ENCODE measurements around the gene AHCY.
"Not testable (repeated sequence)": the region's sequence is repeated elsewhere in the genome, so short reads cannot be mapped to it uniquely, and the experiment has no call there.

Gene AHCY

DNA sequence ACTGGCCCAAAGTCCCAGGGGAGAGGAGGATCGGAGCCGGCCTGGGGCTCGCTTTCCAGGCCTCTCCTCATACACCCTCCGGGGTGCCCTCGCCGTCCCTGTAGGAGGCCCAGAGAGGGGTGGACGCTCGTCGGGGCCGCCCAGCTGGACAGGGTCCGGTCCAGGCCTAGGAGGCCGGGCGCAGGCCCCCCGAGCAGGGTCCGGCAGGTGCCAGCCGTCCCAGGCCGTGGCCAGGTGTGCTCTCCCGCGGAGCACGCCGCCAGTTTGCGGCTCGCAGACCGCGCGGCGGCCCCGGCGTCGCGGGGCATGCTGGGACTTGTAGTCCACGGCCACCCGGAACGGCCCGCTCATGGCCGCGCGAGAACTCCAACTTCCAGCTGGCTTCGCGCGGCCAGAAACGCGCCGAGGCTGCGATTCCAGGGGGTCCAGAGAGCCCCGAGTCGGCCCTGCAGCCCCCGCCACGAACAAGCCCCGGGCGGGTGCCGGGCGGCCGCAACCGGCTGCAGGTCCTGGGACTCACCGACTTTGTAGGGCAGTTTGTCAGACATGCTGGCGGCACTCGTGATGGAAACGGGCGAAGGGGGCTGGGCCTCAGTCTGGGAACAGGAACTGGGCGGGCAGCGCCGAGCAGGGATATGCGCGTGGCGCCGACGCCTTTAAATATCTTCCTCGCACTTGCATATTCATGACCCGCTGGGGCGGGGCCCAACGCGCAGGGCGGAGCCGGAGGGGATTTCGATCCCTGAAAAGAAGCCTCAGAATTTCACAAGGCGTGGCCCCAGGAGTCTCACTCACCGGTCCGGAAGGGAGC, at the start of gene AHCY:
AHCY (minus strand) TSS at position 633 of the 811 bp plus-strand sequence; CDS start at position 548, 85 bp downstream.
- peak; percentile 82 for DNase-seq (ENCODE audit: low read depth, low spot score)

DNA sequence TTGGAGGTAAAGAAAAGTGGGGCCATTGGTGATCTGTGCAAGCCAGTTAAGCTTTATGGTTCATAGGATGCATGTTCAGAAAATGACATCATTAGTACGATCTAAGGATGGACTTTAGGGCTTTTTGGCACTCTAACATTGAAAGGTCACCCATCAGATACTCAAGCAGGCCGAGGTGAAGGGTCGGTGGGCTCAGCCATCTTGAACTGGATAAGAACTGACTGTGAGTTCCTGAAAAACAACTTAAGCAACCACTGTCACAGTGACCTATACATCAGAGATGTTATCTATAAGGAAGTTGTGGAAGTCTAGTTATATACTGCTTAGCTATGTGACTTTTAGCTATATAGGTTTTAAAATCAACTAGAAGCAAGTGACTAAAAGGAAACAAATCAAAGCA, 46.9 kb upstream of the AHCY start:
- no peak for DNase-seq (ENCODE audit: low read depth, low spot score)

DNA sequence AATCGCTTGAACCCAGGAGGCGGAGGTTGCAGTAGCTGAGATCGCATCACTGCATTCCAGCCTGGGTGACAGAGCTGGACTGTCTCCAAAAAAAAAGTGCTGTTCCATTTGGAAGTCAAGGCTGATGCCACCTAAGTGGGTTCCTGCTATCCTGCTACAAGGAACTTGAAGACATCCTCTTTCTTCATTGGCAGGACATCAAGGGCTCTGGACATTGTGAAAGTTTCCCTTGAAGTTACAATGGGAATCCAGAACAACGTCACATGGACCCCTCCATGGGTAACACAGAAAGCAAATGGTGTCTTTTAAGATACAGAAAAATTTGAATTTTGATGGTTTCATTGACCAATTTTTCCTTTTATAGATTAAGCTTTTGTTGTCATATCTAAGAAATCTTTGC, 44.4 kb upstream of the AHCY start:
- no peak for DNase-seq (ENCODE audit: low read depth, low spot score)

DNA sequence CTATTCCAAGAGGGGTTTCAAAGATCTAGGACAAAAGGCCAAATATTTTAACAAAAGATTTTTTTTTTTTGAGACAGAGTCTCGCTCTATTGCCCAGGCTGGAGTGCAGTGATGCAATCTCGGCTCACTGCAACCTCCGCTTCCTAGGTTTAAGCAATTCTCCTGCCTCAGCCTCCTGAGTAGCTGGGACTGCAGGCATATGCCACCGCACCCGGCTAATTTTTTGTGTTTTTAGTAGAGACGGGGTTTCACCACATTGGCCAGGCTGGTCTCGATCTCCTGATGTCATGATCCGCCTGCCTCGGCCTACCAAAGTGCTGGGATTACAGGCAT, 43.3 kb upstream of the AHCY start:
- DNase-seq (ENCODE audit: low read depth, low spot score): not testable (repeated sequence)

DNA sequence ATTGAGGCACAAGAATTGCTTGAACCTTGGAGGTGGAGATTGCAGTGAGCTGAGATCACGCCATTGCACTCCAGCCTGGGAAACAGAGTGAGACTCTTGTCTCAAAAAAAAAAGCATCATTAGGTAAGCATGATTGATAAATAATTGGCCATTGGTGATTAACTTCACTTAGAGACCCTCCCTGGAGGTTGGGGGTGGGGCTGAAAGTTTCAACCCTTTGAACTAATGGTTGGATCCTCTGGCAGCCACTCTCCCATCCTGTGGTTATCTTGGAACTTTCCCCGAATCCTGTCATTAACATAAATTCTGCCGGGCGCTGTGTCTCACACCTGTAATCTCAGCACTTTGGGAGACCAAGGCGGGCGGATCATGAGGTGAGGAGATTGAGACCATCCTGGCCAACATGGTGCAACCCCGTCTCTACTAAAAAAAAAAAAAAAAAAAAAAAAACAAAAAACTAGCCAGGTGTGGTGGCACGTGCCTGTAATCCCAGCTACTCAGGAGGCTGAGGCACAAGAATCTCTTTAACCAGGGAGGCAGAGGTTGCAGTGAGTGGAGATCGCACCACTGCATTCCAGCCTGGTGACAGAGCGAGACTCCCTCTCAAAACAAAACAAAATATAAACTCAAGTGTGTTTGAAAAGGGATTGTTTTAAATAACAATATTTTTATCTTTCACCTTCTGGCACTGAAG, 42.8 kb upstream of the AHCY start:
- not testable (repeated sequence) for DNase-seq (ENCODE audit: low read depth, low spot score)

DNA sequence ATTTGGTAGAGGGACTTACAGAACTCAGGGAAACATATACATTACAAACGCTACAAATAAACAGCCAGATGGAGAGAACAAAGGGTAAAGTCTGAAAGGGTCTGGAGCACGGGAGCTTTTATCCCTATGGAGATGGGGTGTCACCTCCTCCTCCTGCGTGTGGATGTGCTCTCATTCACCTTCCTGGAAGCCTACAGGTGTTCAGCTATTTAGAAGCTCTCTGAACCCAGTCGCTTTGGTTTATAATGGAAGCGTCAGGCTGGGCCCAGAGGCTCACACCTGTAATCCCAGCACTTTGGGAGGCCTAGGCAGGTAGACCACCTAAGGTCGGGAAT, 42.2 kb upstream of the AHCY start:
- no peak for DNase-seq (ENCODE audit: low read depth, low spot score)

DNA sequence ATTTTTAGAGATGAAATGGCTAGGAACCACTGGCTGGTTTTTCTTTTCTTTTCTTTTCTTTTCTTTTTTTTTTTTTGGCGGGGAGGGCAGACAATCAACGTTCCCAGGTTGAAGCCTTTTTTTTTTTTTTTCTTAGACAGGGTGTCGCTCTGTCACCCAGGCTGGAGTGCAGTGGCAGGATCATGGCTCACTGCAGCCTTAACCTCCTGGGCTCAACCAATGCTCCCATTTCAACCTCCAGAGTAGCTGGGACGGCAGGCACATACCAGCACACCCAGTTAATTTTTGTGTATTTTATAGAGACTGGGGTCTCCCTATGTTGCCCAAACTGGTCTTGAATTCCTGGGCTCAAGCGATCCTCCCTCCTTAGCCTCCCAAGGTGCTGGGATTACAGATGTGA, 41.1 kb upstream of the AHCY start:
- DNase-seq (ENCODE audit: low read depth, low spot score): no peak

DNA sequence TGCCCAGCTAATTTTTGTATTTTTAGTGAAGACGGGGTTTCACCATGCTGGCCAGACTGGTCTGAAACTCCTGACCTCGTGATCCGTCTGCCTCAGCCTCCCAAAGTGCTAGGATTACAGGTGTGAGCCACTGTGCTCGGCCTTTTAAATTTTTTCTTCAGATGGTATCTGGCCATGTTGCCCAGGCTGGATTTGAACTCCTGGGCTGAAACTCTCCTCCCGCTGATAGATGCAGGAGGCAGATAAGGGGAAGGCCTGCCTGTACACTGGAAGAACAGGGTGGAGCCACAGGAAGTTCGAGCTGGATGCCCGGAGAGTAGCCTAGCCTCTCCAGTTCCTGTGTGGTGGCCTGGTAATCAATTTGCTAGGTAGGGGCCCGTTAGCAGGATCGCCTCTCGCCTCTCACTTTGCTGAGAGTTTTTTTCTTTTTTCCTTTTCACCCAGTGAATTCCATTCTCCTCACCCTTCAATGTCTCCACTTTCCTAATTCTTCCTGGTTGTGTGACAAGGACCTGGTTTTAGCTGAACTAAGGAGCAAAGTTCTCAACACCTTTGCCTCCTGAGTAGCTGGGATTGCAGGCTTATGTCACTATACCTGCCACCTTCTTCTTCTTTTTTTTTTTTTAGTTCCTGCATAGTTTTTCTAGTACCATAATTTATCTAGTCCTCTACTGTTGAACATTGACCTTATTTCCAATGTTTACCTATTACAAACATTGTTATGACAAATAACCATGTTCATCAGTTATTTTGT, 40.5 kb upstream of the AHCY start:
- no peak for DNase-seq (ENCODE audit: low read depth, low spot score)

DNA sequence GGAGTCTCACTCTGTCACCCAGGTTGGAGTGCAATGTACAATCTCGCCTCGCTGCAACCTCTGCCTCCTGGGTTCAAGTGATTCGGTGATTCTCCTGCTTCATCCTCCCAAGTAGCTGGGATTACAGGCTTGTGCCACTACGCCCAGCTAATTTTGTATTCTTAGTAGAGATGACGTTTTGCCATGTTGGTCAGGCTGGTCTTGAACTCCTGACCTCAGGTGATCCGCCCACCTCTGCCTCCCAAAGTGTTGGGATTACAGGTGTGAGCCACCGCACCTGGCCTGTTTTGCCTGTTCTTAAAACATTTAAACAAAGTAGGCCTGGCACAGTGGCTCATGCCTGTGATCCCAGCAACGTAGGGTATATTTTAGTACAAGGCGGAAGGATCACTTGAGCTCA, 38.0 kb upstream of the AHCY start:
- DNase-seq (ENCODE audit: low read depth, low spot score): not testable (repeated sequence)

DNA sequence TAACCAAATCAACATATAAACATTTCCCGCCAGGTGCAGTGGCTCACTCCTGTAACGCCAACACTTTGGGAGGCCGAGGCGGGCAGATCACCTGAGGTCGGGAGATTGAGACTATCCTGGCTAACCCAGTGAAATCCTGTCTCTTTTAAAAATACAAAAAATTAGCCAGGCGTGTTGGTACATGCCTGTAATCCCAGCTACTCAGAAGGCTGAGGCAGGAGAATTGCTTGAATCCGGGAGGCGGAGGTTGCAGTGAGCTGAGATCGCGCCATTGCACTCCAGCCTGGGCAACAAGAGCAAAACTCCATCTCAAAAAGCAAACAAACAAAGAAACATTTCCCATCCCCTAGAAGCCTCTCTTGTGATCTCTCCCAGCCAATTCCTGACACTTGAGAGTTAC, 37.6 kb upstream of the AHCY start:
- DNase-seq (ENCODE audit: low read depth, low spot score): not testable (repeated sequence)

DNA sequence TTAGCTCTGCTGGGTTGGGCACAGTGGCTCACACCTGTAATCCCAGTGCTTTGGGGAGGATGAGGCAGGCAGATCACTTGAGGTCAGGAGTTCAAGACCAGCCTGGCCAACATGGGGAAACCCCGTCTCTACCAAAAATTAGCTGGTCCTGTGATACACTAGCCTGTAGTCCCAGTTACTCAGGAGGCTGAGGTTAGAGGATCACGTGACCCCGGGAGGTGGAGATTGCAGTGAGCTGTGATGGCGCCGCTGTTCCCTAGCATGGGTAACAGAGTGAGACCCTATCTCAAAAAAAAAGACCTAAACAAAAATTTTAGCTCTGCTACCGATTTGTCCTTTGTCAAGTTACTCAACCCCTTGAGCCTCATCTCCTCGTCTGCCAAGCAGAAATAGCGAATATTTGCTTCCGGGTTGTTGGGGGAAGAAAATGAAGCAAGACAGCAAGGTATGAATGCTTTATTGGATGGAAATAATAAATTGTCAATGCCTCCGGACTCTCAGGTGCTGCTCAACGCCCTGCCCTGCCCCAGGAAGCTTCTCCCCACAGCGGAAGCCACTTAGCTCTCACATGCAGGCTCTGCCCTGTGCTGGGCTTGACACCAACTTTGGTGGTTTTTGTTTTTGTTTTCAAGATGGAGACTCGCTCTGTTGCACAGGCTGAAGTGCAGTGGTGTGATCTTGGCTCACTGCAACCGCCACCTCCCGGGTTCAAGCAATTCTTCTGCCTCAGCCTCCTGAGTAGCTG, 35.0 kb upstream of the AHCY start:
- no peak for DNase-seq (ENCODE audit: low read depth, low spot score)

DNA sequence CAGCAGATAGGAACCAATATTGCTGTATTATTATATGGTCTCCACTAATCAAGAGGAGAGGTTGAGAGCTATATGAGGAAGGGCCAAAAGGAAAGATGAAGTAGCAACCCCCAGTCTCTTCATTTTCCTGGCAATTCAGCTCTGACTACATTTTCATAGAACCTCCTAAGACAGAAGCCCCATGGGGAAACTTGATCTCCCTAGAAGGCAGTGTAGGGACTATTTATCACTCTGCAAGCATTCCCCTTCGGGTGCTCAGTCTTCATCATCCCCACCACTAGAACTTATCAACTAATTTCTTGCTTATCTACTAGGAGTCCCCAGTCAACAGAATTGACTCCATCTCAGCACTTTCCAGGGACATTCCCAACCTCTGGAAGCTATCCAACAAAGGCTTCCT, 34.4 kb upstream of the AHCY start:
- no peak for DNase-seq (ENCODE audit: low read depth, low spot score)

DNA sequence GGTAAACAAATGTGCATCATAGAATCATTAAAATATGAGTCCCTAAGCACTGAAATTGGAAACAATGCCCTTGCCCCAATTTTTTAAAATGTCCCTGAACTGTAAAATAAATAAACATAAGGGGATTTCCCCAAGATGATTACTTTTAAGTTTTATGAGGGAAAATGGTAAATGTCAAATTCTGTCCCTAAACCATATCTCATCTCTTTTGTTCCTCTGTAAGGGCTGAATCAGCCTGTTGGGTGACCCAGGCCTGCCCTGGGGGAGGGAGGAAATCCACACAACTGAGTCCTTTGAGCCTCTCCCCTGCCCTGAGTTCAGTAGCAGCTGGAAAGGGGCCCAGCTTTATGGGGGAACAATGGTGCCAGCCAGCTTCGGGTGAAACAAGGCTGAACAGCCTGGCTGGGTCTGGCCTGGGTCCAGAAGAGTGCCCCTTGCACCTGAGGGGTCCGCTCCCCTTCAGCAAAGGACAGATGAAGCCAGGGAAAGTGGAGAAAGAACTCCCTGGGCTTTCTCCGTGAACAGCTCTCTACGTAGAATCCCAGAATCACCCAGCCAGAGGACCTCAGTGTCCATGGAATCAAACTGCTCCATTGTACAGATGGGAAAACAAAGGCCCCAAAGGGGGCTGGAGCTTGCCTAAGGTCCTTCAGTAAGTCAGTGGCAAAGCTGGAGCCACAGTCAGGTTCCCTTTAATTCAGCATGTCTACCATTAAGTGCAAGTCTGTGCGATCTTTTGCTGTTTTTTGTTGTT, 31.7 kb upstream of the AHCY start:
- no peak for DNase-seq (ENCODE audit: low read depth, low spot score)

DNA sequence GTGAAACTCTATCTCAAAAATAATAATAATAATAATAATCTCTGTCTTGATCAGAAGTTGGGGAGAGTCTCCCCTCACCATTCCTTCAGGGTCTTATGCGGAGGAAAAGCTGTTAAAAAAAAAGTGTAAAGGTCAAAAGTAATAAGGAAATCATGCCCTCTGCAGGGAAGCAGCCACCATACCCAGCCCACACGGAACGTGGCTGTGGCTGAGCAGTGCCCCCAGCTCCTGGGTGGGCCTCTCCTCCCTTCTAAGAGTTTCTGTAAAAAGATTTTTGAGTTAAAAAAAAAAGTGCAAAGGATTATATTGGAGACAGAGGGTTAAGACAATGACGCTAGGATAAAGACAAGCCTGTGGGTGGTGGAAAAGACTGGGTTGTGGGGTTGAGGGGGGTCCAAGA, 30.6 kb upstream of the AHCY start:
- DNase-seq (ENCODE audit: low read depth, low spot score): no peak

DNA sequence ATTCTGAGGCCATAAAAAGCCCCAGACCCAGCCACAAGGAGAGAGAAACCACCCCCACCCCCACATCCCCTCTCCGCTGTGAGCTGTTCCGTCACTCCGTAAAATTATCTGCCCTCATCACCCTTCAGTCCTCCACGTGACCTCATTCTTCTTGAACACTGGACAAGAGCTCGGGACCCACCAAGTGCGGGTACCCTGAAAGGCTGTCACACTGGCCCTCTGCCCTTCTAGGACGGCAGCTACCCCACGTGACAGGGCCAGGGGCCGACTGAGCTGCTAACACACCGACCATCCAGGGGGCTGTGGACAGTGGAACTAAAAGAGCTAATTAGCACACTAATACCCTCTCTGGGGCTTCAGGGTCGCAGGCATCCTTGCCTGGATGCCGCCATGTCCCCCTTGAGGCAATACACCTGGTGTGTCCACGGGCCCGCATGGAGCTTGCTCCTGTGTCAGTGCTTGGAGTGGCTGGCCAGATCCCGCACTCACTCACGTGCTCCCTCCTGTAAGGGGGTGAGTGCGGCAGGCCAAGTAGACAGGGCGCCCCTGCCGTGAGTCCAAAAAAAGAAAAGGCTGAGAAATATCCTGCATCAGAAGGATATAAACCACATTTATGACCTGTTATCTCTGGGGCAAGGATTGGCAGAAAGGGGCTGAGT, 29.2 kb upstream of the AHCY start:
- DNase-seq (ENCODE audit: low read depth, low spot score): no peak

DNA sequence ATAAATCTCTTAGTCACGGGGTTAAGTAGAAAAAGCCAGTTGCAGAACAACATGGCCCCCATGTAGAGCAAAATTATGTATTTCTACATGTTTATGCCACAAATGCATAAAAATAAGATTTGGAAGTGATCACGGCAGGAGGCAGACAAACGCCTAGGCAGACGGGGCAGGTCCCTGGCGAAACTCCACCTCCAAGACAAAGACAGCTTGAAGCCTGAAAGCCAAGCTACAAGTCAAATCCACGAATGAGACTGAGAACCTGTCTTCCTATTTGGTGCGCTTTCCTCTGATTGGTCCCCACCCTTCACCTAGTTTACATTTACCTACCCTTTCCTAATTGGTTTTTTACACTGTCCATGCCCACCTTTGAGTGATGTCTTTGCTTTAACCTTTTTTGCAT, 28.7 kb upstream of the AHCY start:
- no peak for DNase-seq (ENCODE audit: low read depth, low spot score)

DNA sequence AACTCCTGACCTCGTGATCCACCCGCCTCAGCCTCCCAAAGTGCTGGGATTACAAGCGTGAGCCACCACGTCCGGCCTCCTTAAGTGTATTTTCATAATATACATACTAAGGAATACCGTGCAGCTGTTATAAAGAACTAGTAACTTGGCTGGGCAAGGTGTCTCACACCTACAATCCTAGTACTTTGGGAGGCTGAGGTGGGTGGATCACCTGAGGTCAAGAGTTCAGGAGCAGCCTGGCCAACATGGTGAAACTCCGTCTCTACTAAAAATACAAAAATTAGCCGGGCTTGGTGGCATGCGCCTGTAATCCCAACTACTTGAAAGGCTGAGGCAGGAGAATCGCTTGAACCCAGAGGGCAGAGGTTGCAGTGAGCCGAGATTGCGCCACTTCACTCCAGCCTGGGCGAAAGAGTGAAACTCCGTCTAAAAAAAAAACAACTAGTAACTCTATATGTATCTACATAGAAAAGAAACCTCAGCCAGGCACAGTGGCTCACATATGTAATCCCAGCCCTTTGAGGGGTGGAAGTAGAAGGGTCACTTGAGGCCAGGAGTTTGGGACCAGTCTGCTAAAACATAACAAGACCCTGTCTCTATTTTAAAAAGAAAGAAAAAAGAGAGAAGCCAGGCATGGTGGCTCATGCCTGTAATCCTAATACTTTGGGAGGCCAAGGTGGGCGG, 27.8 kb upstream of the AHCY start:
- not testable (repeated sequence) for DNase-seq (ENCODE audit: low read depth, low spot score)

DNA sequence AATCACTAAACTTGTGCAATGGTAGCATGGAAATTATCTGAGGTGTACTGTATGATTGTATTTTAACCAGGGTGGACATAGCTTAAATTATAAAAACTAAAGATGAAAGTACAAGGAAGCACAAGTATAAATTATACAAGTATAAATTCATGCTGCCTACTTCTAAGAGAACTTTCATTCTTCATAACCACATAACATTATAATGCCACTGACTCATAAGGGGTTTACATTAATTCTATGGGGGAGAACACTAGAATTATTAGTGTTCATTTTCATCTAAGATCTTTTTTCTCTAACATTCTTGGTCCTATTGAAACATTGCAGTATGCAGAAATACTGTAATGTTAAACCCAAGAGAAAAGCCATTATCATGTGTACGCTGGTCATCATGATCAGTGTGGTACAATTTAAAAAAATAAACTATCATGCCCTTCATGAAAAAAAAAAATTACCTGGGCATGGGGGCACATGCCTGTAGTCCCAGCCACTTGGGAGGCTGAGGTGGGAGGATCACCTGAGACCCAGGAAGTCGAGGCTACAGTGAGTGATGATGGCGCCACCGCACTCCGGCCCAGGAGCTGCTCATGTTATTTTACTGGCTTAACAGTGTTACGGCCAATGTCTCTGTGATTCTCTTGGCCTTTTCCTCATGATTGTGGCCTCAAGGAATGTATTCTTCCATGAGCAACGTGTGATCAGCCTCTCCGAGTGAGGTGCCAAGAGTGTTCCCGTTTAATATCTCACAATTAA, 25.9 kb upstream of the AHCY start:
- no peak for DNase-seq (ENCODE audit: low read depth, low spot score)

DNA sequence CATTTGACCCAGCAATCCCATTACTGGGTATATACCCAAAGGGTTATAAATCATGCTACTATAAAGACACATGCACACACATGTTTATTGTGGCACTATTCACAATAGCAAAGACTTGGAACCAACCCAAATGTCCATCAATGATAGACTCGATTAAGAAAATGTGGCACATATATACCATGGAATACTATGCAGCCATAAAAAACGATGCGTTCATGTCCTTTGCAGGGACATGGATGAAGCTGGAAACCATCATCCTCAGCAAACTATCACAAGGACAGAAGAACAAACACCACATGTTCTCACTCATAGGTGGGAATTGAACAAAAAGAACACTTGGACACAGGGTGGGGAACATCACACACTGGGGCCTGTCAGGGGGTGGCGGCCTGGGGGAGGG, 25.1 kb upstream of the AHCY start:
- not testable (repeated sequence) for DNase-seq (ENCODE audit: low read depth, low spot score)

All from activated naive CD8-positive, alpha-beta T cell treated with anti-CD3 and anti-CD28 coated beads, Interleukin-2, amount 50 U/mL, for 16 hours (primary cell).